22Rv1 (cell line): Measurements from ENCODE around the gene LRRK1.

Experiments
- ZFX ChIP-seq: fragments of 450-650 bp; IDR thresholded peaks from 2 replicates; pipeline ENCODE4 v1.6.1; 2017; ENCODE audit warnings: antibody characterized with exemption, borderline replicate concordance
- TF ChIP-seq, protein P1 (sequence below): fragments of 450-650 bp; IDR thresholded peaks from 2 replicates; pipeline ENCODE4 v1.5.1; 2017; ENCODE audit warnings: mild to moderate bottlenecking

GRCh38 chr15:101039461-101039860 is 120.3 kb downstream of the LRRK1 start:
- TF ChIP-seq, protein P1, sequence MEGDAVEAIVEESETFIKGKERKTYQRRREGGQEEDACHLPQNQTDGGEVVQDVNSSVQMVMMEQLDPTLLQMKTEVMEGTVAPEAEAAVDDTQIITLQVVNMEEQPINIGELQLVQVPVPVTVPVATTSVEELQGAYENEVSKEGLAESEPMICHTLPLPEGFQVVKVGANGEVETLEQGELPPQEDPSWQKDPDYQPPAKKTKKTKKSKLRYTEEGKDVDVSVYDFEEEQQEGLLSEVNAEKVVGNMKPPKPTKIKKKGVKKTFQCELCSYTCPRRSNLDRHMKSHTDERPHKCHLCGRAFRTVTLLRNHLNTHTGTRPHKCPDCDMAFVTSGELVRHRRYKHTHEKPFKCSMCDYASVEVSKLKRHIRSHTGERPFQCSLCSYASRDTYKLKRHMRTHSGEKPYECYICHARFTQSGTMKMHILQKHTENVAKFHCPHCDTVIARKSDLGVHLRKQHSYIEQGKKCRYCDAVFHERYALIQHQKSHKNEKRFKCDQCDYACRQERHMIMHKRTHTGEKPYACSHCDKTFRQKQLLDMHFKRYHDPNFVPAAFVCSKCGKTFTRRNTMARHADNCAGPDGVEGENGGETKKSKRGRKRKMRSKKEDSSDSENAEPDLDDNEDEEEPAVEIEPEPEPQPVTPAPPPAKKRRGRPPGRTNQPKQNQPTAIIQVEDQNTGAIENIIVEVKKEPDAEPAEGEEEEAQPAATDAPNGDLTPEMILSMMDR = no peak
- TF ChIP-seq ZFX = no peak
